GM21786 (cell line): ENCODE data around the gene CLPTM1.
"Not testable (repeated sequence)": the region's sequence is repeated elsewhere in the genome, so short reads cannot be mapped to it uniquely, and the experiment has no call there.

Source experiments
- ATAC-seq: cut with Tn5 transposase; IDR thresholded peaks from one replicate; pipeline ENCODE4 v1.9.1; 2021; ENCODE audit not compliant: unreplicated experiment

CLPTM1 gene, protein sequence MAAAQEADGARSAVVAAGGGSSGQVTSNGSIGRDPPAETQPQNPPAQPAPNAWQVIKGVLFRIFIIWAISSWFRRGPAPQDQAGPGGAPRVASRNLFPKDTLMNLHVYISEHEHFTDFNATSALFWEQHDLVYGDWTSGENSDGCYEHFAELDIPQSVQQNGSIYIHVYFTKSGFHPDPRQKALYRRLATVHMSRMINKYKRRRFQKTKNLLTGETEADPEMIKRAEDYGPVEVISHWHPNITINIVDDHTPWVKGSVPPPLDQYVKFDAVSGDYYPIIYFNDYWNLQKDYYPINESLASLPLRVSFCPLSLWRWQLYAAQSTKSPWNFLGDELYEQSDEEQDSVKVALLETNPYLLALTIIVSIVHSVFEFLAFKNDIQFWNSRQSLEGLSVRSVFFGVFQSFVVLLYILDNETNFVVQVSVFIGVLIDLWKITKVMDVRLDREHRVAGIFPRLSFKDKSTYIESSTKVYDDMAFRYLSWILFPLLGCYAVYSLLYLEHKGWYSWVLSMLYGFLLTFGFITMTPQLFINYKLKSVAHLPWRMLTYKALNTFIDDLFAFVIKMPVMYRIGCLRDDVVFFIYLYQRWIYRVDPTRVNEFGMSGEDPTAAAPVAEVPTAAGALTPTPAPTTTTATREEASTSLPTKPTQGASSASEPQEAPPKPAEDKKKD

DNA sequence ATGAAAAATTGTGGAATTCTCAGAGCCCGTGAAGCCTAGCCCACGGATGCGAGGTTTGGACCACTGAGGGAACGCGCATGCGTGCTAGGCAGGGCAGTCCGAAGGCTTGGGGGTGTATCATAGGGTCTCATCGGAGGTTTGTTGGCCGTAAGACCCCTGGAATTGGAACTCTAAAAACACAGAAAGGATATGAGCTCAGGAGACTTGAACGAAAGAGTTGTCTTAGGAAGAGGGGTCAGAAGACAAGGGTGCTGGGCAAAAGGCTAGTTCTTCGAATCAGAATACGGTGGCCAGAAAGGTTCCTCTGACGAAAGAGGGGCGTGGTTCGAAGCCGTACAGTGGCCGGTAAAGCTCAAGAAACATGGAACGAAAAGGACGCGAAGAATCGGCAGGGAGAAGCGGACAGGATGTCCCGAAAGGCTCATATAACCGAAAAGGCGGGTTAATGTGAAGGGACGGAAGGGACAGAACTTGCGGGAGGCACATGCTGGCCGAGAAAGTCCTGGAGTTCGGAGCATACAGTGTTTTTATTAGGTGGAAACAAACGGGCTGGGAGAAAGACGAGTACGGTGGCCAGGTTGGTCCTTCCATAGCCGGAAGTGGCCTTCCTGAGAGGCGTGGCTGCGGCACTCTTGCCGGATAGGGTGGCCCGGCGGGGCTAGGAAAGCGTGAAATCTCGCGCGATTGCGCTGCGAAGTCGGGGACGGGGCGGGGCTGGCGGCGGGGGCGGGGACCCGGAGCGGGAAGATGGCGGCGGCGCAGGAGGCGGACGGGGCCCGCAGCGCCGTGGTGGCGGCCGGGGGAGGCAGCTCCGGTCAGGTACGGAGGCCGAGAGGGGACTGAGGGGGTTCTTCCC, at the start of gene CLPTM1:
CLPTM1 (plus strand) TSS at position 732 of the 856 bp plus-strand sequence; CDS start at position 748, 16 bp downstream.
- ATAC-seq: peak; percentile 81

- ATAC-seq: no peak
Observed at GRCh38 chr19:44905437-44906160, 49.6 kb upstream of the CLPTM1 start, which contains the start of gene APOE. APOE (plus strand) TSS chr19:44905796; CDS start chr19:44906625, 829 bp downstream.

GRCh38 chr19:44907613-44908012, 47.6 kb upstream of the CLPTM1 start:
- no peak for ATAC-seq

DNA sequence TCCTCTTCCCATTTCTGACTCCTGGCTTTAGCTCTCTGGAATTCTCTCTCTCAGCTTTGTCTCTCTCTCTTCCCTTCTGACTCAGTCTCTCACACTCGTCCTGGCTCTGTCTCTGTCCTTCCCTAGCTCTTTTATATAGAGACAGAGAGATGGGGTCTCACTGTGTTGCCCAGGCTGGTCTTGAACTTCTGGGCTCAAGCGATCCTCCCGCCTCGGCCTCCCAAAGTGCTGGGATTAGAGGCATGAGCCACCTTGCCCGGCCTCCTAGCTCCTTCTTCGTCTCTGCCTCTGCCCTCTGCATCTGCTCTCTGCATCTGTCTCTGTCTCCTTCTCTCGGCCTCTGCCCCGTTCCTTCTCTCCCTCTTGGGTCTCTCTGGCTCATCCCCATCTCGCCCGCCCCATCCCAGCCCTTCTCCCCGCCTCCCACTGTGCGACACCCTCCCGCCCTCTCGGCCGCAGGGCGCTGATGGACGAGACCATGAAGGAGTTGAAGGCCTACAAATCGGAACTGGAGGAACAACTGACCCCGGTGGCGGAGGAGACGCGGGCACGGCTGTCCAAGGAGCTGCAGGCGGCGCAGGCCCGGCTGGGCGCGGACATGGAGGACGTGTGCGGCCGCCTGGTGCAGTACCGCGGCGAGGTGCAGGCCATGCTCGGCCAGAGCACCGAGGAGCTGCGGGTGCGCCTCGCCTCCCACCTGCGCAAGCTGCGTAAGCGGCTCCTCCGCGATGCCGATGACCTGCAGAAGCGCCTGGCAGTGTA, 46.9 kb upstream of the CLPTM1 start:
- no peak for ATAC-seq

DNA sequence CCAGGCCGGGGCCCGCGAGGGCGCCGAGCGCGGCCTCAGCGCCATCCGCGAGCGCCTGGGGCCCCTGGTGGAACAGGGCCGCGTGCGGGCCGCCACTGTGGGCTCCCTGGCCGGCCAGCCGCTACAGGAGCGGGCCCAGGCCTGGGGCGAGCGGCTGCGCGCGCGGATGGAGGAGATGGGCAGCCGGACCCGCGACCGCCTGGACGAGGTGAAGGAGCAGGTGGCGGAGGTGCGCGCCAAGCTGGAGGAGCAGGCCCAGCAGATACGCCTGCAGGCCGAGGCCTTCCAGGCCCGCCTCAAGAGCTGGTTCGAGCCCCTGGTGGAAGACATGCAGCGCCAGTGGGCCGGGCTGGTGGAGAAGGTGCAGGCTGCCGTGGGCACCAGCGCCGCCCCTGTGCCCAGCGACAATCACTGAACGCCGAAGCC, 46.3 kb upstream of the CLPTM1 start:
- ATAC-seq: no peak

DNA sequence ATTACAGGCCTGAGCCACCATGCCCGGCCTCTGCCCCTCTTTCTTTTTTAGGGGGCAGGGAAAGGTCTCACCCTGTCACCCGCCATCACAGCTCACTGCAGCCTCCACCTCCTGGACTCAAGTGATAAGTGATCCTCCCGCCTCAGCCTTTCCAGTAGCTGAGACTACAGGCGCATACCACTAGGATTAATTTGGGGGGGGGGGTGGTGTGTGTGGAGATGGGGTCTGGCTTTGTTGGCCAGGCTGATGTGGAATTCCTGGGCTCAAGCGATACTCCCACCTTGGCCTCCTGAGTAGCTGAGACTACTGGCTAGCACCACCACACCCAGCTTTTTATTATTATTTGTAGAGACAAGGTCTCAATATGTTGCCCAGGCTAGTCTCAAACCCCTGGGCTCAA, 45.4 kb upstream of the CLPTM1 start:
- no peak for ATAC-seq

DNA sequence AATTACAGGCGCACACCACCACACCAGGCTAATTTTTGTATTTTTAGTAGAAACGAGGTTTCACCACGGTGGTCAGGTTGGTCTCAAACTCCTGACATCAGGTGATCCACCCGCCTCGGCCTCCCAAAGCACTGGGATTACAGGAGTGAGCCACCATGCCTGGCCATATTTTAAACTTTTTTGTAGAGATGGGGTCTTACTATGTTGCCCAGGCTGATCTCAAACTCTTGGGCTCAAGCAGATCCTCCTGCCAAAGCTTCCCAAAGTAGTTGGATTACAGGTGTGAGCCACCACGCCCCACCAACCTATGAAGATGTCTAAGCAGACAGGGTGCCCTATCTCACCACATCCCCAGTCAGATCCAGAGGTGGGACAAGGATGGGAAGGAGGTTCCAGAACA, 43.3 kb upstream of the CLPTM1 start:
- ATAC-seq: not testable (repeated sequence)

GRCh38 chr19:44912854-44913253, 42.3 kb upstream of the CLPTM1 start:
- no peak for ATAC-seq

DNA sequence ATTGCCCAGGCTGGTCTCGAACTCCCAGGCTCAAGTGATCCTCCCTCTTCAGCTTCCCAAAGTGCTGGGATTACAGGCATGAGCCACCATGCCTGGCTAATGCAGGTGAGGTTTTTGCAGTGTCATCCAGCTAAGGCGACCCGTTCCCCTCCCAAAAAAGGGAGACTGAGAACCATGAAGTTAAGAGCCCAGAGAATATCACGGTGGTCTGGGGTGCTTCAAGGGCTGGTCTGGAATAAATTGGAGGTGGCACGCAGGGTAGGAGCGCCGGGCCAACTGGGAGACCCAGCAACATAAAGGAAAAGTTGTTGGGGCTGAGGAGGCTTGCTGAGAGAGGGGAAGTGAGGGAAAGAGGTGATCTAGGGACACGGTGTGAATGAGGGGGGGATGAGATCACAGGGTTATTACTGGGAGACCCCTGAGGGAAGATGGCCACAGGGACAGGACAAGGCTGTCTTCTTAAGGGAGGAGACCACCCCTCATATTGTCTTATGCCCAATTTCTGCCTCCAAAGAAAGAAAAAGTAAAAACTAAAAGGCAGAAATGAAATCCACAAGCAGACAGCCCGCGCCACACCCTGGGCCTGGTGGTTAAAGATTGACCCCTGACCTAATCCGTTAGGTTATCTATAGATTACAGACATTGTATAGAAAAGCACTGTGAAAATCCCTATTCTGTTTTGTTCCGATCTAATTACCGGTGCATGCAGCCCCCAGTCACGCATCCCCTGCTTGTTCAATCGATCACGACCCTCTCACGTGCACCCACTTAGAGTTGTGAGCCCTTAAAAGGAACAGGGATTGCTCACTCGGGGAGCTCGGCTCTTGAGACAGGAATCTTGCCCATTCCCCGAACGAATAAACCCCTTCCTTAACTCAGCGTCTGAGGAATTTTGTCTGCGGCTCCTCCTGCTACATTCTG, 41.4 kb upstream of the CLPTM1 start:
- not testable (repeated sequence) for ATAC-seq

- peak; percentile 66 for ATAC-seq
Observed at GRCh38 chr19:44914433-44915206, 40.6 kb upstream of the CLPTM1 start, which contains the start of gene APOC1. APOC1 (plus strand) TSS chr19:44914608; CDS start chr19:44914892, 284 bp downstream.

- no peak for ATAC-seq
Observed at GRCh38 chr19:44924243-44924725, 30.9 kb upstream of the CLPTM1 start.

DNA sequence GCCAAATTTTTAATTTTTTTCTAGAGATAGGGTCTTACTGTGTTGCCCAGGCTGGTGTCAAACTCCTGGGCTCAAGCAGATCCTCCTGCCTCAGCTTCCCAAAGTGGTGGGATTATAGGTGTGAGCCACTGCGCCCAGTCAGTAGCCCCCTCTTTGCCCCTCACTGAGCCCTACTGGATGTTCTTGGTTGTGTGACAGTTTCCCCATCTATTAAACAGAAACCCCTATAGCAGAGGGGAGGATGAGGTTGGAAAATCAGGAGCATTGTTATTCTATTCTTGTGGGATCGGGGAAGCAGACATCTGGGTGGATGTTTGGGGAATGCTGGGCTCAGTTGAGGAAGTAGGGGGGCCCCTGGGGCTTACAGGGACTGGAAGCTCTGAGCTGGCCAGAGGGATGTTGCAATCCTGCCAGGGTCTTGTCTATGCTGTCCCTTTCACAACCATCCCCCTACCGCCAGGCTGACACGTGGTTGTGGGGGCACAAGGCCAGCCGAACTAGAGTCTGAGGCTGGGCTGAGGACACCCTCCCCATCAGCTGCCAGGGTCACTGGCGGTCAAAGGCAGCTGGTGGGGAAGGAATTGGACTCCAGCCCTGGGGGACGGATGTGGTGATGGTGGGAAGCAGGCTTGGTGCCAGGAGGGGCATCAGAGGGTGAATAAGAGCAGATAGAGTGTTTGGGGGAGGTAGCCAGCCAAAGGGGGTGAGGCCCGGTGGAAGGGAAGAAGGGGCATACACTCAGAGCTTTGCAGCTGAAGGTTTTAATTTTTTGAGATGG, 29.9 kb upstream of the CLPTM1 start:
- no peak for ATAC-seq

GRCh38 chr19:44926245-44927077, 28.7 kb upstream of the CLPTM1 start:
- ATAC-seq: not testable (repeated sequence)

GRCh38 chr19:44927746-44928145, 27.4 kb upstream of the CLPTM1 start:
- no peak for ATAC-seq

- ATAC-seq: no peak
Observed at GRCh38 chr19:44930088-44930487, 25.1 kb upstream of the CLPTM1 start.

DNA sequence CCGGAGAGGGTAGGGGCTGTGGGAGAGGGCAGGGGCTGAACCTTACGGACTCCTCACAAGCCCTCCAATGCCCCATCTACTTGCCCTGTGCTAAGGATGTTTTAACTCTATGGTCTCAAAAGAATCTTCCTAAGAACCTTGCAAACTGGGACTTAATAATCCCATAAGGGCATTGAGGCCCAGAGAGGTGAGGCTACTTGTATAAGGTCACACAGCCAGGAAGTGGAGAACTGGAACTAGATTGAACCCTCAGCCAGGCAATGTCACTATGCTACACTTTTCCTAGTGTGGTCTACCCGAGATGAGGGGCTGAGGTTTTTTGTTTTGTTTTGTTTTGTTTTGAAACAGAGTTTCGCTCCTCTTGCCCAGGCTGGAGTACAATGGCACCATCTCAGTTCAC, 23.6 kb upstream of the CLPTM1 start:
- ATAC-seq: no peak
